ENCODE results near the gene FDX2. TPM values are rescaled to one million over a fixed set of nuclear protein-coding genes. Genes with fewer than 3 reads are reported as not detected.

FDX2 gene
- total RNA-seq, 4 donors from 2014 or later = 22.8 to 44.8 (median 33.3) TPM

GRCh38 chr19:10292206-10292788, 23.5 kb downstream of the FDX2 start:
- TF ChIP-seq POLR2A (IDR thresholded peaks at IDR 0.05) = no peak
- TF ChIP-seq, protein P1, sequence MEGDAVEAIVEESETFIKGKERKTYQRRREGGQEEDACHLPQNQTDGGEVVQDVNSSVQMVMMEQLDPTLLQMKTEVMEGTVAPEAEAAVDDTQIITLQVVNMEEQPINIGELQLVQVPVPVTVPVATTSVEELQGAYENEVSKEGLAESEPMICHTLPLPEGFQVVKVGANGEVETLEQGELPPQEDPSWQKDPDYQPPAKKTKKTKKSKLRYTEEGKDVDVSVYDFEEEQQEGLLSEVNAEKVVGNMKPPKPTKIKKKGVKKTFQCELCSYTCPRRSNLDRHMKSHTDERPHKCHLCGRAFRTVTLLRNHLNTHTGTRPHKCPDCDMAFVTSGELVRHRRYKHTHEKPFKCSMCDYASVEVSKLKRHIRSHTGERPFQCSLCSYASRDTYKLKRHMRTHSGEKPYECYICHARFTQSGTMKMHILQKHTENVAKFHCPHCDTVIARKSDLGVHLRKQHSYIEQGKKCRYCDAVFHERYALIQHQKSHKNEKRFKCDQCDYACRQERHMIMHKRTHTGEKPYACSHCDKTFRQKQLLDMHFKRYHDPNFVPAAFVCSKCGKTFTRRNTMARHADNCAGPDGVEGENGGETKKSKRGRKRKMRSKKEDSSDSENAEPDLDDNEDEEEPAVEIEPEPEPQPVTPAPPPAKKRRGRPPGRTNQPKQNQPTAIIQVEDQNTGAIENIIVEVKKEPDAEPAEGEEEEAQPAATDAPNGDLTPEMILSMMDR (IDR thresholded peaks at IDR 0.05) = no peak
- WGBS, 2 donors = 1 to 2% methylated on average over 24 to 36 of the region's 45 CpGs
- peaks cover 49% of the 10 kb centered on the region for H3K27me3 ChIP-seq
- no peak overlapping the region for H3K27ac ChIP-seq
- DNase-seq = peak; percentile 55 to 59
- peak overlapping the region in 1 of 3 donors; percentile 21 for H3K4me3 ChIP-seq (replicated peaks in 1 of 3)
- intact Hi-C loops (cut with DNase I) = no loop called here
- H3K4me1 ChIP-seq = peaks cover 29 to 77% of the 10 kb centered on the region in 2 donors
- no peaks in the 10 kb centered on the region for H3K9me3 ChIP-seq
- no peaks in the 10 kb centered on the region for H3K36me3 ChIP-seq

- TF ChIP-seq, protein P1 (IDR thresholded peaks at IDR 0.05) = no peak
- no peak for TF ChIP-seq POLR2A (IDR thresholded peaks at IDR 0.05)
- DNase-seq = no peak
- H3K27ac ChIP-seq = no peak overlapping the region
- H3K27me3 ChIP-seq = peaks cover 49% of the 10 kb centered on the region
- peak overlapping the region in 1 of 3 donors; percentile 21 for H3K4me3 ChIP-seq (replicated peaks in 1 of 3)
- H3K36me3 ChIP-seq = no peaks in the 10 kb centered on the region
- peaks cover 35 to 83% of the 10 kb centered on the region in 2 donors for H3K4me1 ChIP-seq
- 0 to 6% methylated on average over 4 to 21 of the region's 49 CpGs for WGBS, 2 donors
- intact Hi-C loops (cut with DNase I) = no loop called here
- H3K9me3 ChIP-seq = no peaks in the 10 kb centered on the region
Measured at GRCh38 chr19:10291554-10292205, 24.1 kb downstream of the FDX2 start.

DNA sequence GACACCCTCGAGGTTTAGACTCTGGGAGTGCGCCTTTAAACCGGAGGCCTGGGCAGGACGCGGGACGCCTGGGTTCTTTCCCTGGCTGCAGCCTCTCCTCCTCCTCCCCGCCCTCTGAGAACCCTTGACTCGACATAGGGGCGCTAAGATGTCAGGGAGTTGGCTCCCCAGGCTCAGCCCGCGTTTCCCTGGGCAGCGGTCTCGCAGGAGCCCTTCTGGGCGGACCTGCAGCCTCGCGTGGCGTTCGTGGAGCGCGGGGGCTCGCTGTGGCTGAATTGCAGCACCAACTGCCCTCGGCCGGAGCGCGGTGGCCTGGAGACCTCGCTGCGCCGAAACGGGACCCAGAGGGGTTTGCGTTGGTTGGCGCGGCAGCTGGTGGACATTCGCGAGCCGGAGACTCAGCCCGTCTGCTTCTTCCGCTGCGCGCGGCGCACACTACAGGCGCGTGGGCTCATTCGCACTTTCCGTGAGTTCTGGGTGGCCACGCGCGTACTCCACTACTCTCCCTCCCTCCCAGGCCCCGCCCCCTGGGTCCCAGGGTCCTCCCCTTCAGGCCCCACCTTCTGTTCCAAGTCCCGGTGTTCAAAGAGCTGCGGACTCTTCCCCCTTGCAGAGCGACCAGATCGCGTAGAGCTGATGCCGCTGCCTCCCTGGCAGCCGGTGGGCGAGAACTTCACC, 24.8 kb downstream of the FDX2 start:
- WGBS, 2 donors = 1% methylated on average over 26 to 34 of the region's 57 CpGs
- Histone ChIP-seq H3K4me3 (replicated peaks in 1 of 3) (peak overlapping the region in 1 of 3 donors; percentile 21), H3K36me3 (peaks cover 0 to under 1% of the 10 kb centered on the region in 2 donors), H3K27ac (no peak overlapping the region), H3K9me3 (no peaks in the 10 kb centered on the region), H3K27me3 (peaks cover 46% of the 10 kb centered on the region), H3K4me1 (peaks cover 35 to 82% of the 10 kb centered on the region in 2 donors)
- intact Hi-C loops (cut with DNase I) = no loop called here
- DNase-seq = peak; percentile 40 to 41
- TF ChIP-seq POLR2A (IDR thresholded peaks at IDR 0.05) = no peak
- TF ChIP-seq, protein P1 (IDR thresholded peaks at IDR 0.05) = no peak

DNA sequence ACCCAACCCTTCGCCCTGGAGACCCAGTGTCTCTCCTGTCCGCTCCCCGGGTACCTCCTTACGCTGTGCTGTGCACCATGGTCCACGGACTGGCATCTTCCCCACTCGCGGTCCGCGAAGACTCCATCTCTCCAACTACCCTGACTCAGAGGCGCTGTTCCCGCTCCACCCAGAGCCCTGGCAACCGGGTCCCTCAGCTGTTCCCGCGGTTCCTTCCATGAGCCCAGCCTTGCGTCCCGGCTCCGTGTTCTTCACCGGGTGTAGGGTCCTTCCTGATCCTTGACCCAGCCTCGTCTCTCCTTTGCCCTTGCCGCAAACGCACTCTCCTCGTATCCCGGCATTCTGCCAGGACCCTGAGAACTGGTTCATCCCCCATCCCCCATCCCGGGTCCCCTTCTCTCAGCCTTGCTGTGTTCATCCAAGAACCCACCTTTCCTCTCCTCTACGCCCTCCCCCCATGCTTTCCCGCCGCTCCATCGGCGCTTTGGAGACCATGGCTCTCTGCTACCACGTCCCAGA, 25.4 kb downstream of the FDX2 start:
- Histone ChIP-seq H3K36me3 (peaks cover 0 to 6% of the 10 kb centered on the region in 2 donors), H3K9me3 (no peaks in the 10 kb centered on the region), H3K4me1 (peaks cover 33 to 76% of the 10 kb centered on the region in 2 donors), H3K4me3 (replicated peaks in 1 of 3) (no peak overlapping the region), H3K27ac (no peak overlapping the region), H3K27me3 (peaks cover 45% of the 10 kb centered on the region)
- 3 to 7% methylated on average over 26 to 30 of the region's 30 CpGs for WGBS, 2 donors
- intact Hi-C loops (cut with DNase I) = no loop called here
- TF ChIP-seq, protein P1 (IDR thresholded peaks at IDR 0.05) = no peak
- no peak for TF ChIP-seq POLR2A (IDR thresholded peaks at IDR 0.05)
- no peak for DNase-seq

Data from thyroid gland (tissue), 4 donors.